HL-60 (cell line): ENCODE measurements around the gene CRELD2.

ENCODE experiments used
- DNase-seq, 2 experiments: peaks; one replicate each; pipeline ENCODE4 v3.0.0-alpha.2; 2010 to 2020; ENCODE audit warnings: low read depth in 1 of 2, low spot score in 1 of 2
- H3K27ac ChIP-seq: fragments of 250-450 bp; sonication (Bioruptor Pico); replicated peaks from 2 replicates; pipeline ENCODE4 v1.5.1; 2020; ENCODE audit warnings: mild to moderate bottlenecking, moderate library complexity
- H3K27me3 ChIP-seq: fragments of 250-450 bp; sonication (Bioruptor Pico); 2 replicates; pipeline ENCODE4 v1.5.1; 2021; ENCODE audit warnings: mild to moderate bottlenecking, moderate library complexity; ENCODE audit not compliant: insufficient read depth, poor library complexity, severe bottlenecking
- H3K4me3 ChIP-seq: replicated peaks from 2 replicates; pipeline ENCODE4 v1.5.1; 2011; ENCODE audit warnings: mild to moderate bottlenecking, control low read depth, low read length; ENCODE audit not compliant: insufficient read depth
- CTCF ChIP-seq: IDR thresholded peaks from one replicate; pipeline ENCODE4 v1.5.1; 2011; ENCODE audit warnings: low read length, control low read depth, inconsistent platforms; ENCODE audit not compliant: insufficient read depth
- GABPA ChIP-seq: IDR thresholded peaks from 2 replicates; pipeline ENCODE4 v1.6.1; 2012; ENCODE audit warnings: low read depth
- POLR2AphosphoS5 ChIP-seq: IDR thresholded peaks from 2 replicates; pipeline ENCODE4 v1.6.1; 2012; ENCODE audit warnings: low read depth
- SPI1 ChIP-seq: IDR thresholded peaks from 2 replicates; pipeline ENCODE4 v1.6.1; 2012; ENCODE audit warnings: low read depth, mild to moderate bottlenecking, borderline replicate concordance
- TF ChIP-seq, protein P1 (sequence below): IDR thresholded peaks from 2 replicates; pipeline ENCODE4 v1.6.1; 2012; ENCODE audit warnings: low read depth; ENCODE audit not compliant: insufficient replicate concordance

CRELD2 gene

GRCh38 chr22:49934891-49935557 is 16.6 kb downstream of the CRELD2 start:
- no peaks in the 10 kb centered on the region for H3K27me3 ChIP-seq
- DNase-seq: peak in 1 of 2 experiments; percentile 29
- peak overlapping the region; percentile 36; the same call in 1 of the 2 replicates for H3K4me3 ChIP-seq
- TF ChIP-seq GABPA: no peak
- TF ChIP-seq, protein P1, sequence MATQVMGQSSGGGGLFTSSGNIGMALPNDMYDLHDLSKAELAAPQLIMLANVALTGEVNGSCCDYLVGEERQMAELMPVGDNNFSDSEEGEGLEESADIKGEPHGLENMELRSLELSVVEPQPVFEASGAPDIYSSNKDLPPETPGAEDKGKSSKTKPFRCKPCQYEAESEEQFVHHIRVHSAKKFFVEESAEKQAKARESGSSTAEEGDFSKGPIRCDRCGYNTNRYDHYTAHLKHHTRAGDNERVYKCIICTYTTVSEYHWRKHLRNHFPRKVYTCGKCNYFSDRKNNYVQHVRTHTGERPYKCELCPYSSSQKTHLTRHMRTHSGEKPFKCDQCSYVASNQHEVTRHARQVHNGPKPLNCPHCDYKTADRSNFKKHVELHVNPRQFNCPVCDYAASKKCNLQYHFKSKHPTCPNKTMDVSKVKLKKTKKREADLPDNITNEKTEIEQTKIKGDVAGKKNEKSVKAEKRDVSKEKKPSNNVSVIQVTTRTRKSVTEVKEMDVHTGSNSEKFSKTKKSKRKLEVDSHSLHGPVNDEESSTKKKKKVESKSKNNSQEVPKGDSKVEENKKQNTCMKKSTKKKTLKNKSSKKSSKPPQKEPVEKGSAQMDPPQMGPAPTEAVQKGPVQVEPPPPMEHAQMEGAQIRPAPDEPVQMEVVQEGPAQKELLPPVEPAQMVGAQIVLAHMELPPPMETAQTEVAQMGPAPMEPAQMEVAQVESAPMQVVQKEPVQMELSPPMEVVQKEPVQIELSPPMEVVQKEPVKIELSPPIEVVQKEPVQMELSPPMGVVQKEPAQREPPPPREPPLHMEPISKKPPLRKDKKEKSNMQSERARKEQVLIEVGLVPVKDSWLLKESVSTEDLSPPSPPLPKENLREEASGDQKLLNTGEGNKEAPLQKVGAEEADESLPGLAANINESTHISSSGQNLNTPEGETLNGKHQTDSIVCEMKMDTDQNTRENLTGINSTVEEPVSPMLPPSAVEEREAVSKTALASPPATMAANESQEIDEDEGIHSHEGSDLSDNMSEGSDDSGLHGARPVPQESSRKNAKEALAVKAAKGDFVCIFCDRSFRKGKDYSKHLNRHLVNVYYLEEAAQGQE: no peak
- no peak for TF ChIP-seq SPI1
- TF ChIP-seq CTCF: no peak
- no peak for TF ChIP-seq POLR2AphosphoS5
- no peak overlapping the region for H3K27ac ChIP-seq

DNA sequence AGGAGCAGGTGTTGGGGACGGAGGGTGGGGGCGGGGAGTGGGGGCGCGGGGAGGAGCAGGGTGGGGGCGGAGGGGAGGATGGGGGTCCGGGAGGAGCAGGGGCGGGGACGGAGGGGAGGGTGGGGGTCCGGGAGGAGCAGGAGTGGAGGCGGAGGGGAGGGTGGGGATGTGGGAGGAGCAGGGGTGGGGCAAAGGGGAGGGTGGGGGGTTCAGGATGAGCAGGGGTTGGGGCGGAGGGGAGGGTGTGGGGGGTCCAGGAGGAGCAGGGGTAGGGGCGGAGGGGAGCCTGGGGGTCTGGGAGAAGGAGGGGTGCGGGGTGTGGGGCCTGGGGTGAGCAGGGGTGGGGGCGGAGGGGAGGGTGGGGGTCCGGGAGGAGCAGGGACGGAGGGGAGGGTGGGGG is 17.1 kb downstream of the CRELD2 start:
- DNase-seq: no peak
- no peak for TF ChIP-seq CTCF
- no peak for TF ChIP-seq SPI1
- no peak for TF ChIP-seq GABPA
- TF ChIP-seq POLR2AphosphoS5: no peak
- TF ChIP-seq, protein P1: no peak
- H3K27me3 ChIP-seq: no peaks in the 10 kb centered on the region
- no peak overlapping the region for H3K27ac ChIP-seq
- H3K4me3 ChIP-seq: peak overlapping the region; percentile 36

DNA sequence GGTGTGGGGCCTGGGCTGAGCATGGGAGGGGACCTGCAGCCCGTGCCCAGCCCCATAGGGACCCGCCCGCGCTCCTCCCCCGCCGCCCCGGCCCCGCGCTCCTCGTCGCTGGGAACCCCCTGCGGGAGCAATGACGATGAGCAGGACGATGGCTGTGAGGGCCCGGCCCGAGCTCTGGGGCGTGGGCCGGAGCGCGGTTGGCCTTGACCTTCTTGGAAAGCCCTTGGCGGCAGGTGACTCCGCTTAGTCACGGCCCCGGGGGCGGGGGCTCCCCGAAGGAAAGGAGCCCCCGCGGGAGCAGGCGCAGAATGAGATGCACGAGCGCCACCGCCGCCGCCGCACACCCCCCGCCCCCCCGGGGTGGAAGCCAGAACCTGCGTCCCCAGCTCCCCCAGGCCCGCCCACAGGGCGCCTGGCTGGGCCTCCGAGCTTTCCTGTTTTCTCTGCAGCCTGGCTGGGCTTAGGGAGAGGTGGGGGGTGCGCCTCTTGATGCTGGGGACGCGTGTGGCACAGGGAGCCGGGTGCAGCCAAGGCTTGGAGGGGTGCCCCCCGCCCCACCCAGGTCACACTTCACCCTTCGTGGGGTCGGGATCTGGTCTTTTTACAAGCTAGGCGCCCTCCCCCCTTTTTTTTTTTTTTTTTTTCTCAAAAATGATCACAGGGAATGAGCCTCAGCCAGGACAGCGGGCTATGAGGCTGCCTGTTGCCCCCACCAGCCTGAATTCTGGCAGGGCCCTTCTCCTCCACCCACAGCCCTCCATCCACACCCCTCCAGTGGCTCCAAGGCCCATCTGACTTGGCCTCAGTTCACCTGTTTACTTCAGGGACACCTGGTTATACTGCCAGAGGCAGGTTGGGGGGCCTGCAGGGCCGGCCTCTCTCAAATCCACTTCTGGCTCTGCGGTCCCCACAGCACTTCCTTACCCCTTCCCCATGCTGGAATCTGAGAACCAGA is 17.9 kb downstream of the CRELD2 start:
- H3K27me3 ChIP-seq: no peaks in the 10 kb centered on the region
- H3K4me3 ChIP-seq: peak overlapping the region; percentile 36
- TF ChIP-seq POLR2AphosphoS5 (no peak), SPI1 (no peak), CTCF (no peak), GABPA (no peak)
- TF ChIP-seq, protein P1: no peak
- H3K27ac ChIP-seq: peak overlapping the region; percentile 29; the same call in 1 of the 2 replicates
- DNase-seq: peak; percentile 63 to 67
